Epidermal melanocyte (primary cell): Measurements from ENCODE around the gene TRIM43B.
"Not testable (repeated sequence)": the region's sequence is repeated elsewhere in the genome, so short reads cannot be mapped to it uniquely, and the experiment has no call there.

Experiments
- DNase-seq: peaks from one replicate; pipeline ENCODE4 v3.0.0; 2011; ENCODE audit warnings: low spot score; ENCODE audit not compliant: insufficient read length

The TRIM43B gene

DNA sequence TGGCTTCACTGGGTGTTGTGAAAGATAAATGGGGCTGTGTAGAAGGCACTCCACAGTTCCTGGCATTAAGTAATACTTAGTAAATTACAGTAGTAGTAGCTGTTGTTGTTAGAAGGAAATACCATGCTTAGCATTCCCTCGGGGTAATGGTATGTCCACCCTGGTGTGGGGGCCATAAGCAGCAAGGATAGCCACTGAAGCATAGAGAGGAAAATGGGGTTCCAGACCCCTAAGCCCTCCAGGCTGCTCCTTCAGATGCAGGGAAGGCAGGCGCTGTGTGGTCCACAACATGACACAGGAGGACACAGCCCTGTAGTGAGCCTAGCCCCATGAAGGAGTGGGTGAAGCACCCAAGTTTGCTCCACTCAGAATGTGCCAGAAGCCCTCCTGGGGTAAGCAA is 50.6 kb downstream of the TRIM43B start:
- not testable (repeated sequence) for DNase-seq

GRCh38 chr2:95433373-95433772 is 51.2 kb downstream of the TRIM43B start:
- DNase-seq, result not testable (repeated sequence)

DNA sequence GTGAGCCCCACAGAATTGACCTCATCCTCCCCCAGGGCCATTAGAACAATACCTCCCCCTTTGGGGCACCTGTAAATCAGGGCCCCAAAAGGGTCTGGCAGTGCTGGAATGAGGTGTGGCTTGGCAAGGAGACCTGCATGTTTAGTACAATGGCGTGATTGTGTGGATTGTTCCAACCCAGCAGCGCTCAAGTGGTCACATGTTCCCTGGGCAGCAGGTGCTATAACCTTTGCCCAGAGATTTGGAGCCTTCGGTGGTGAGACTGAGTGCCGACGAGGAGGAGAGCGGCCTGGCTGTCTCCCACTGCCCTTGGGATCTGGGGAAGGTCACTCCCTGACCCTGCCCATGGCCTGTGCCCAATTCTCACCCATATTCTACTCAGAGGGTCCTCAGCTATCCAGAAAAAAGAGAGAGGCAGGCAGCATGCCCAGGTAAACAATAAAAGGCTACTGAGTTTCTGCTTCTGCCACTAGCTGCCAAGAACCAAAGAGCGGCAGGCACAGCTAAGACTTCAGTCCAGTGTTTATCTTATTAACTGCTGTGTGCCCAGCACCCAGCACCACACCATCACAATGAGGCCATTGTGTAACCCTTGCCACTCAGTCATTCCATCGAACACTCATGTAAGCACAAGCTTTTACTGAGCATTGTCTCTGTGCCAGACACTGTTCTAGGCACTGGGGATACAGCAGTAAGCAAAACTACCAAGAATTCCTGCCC is 54.6 kb downstream of the TRIM43B start:
- not testable (repeated sequence) for DNase-seq

GRCh38 chr2:95427196-95427867 is 57.2 kb downstream of the TRIM43B start:
- DNase-seq, result not testable (repeated sequence)
